Vagina (tissue), 2 donors: ENCODE measurements around the gene CERS1.

ENCODE experiments used
- CTCF ChIP-seq, 3 experiments: fragments of 450-650 bp in 2 of 3; fragments of 200-600 bp in 1 of 3; sonication (generic) in 1 of 3; IDR thresholded peaks; one replicate each; pipeline ENCODE4 v1.5.1; 2017 to 2019; ENCODE audit warnings: antibody characterized with exemption in 3 of 3, mild to moderate bottlenecking in 2 of 3, moderate library complexity in 2 of 3
- POLR2AphosphoS5 ChIP-seq, 2 donors: sonication (generic); formaldehyde crosslinking; IDR thresholded peaks; one replicate each; pipeline ENCODE4 v1.9.0; 2017; ENCODE audit warnings: antibody characterized with exemption in 2 of 2, mild to moderate bottlenecking in 2 of 2, low read depth in 1 of 2; ENCODE audit not compliant: insufficient read depth in 1 of 2

GRCh38 chr19:18840288-18841267 lies 55.4 kb downstream of the CERS1 start:
- no peak for TF ChIP-seq CTCF (IDR thresholded peaks at IDR 0.05)
- no peak for TF ChIP-seq POLR2AphosphoS5 (IDR thresholded peaks at IDR 0.05; ENCODE audit: insufficient read depth in 1 of 2, low read depth in 1 of 2)
